Prostate gland (tissue), 2 donors: Measurements from ENCODE around the gene ANXA1. TPM values are rescaled to one million over a fixed set of nuclear protein-coding genes. Genes with fewer than 3 reads are reported as not detected.

ENCODE experiments used
- DNase-seq: peaks from one replicate; pipeline ENCODE4 v3.0.0-alpha.2; 2019; ENCODE audit warnings: low spot score
- H3K27ac ChIP-seq, 2 donors: fragments of 200-600 bp; sonication (generic); 2 replicates each; pipeline ENCODE4 v1.5.1; 2017 to 2019
- H3K27me3 ChIP-seq: fragments of 200-600 bp; sonication (generic); replicated peaks from 2 replicates; pipeline ENCODE4 v1.5.1; 2019; ENCODE audit not compliant: insufficient read depth
- H3K36me3 ChIP-seq, 2 donors: fragments of 200-600 bp; sonication (generic); 1 replicate in 1 of 2; 2 replicates in 1 of 2; pipeline versions ENCODE4 v1.5.1 to v1.8.1; 2017 to 2019
- H3K4me1 ChIP-seq: fragments of 200-600 bp; sonication (generic); replicated peaks from 2 replicates; pipeline ENCODE4 v1.5.1; 2019
- H3K4me3 ChIP-seq, 2 donors: fragments of 200-600 bp; sonication (generic); 2 replicates each; pipeline ENCODE4 v1.5.1; 2017 to 2019
- H3K9me3 ChIP-seq: fragments of 200-600 bp; sonication (generic); 2 replicates; pipeline ENCODE4 v1.5.1; 2017
- POLR2A ChIP-seq: fragments of 450-650 bp; IDR thresholded peaks from one replicate; pipeline ENCODE4 v1.6.1; 2016; ENCODE audit warnings: antibody characterized with exemption, mild to moderate bottlenecking
- POLR2AphosphoS5 ChIP-seq: sonication (generic); formaldehyde crosslinking; IDR thresholded peaks from one replicate; pipeline ENCODE4 v1.6.1; 2017; ENCODE audit warnings: antibody characterized with exemption
- WGBS: methylation state at CpG from one replicate; pipeline ENCODE4 v1.1.5; 2018; 5-methylcytosine and 5-hydroxymethylcytosine counted together
- intact Hi-C: fragments of 100-400 bp; cut with DNase I; formaldehyde crosslinking; loops from one replicate; pipeline ENCODE4 v1.14.2; 2022
- total RNA-seq, 2 donors: library from RNA; depleted of rRNA; stranded (reverse); fragments of >200 nt; gene quantifications; one replicate each; pipeline ENCODE4 v1.1.0, GENCODE V29; 2016
- TF ChIP-seq, protein P1 (sequence below), 4 experiments: fragments of 200-600 bp in 2 of 4; fragments of 450-650 bp in 2 of 4; sonication (generic) in 2 of 4; IDR thresholded peaks; 1 replicate in 3 of 4; 2 replicates in 1 of 4; pipeline ENCODE4 v1.5.1; 2016 to 2019; ENCODE audit warnings: antibody characterized with exemption in 4 of 4, mild to moderate bottlenecking in 2 of 4, moderate library complexity in 2 of 4

The ANXA1 gene
- total RNA-seq, 2 donors from 2014 or later = 65.3 to 341 TPM

DNA sequence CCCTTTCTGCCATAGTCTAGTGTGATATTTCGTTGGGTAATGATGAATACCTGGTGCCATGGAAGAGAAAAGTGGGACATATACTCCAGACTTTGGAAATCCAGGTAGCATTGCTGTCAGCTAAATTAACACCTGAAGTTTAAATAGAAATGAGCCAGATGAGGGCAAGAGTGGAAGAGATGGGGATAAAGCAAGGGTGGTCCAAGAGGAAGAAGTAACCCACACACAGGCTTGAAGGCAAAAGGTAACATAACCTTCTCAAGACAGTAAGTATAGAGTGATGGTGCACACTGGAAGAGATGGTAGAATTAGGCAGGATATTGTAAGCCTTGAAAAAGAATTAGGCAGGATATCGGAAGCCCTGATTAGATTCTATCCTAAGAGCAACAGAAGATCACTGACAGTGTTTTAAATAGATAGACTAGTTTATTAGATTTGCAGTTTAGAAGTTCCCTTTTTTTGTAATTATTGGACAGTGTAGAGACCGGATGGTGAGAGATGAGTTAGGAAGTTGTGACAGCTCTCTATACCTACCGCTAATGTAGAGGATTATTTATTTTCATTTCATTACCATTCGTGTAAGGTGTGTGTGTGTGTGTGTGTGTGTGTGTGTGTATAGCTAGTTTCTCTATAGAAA is 16.8 kb downstream of the ANXA1 start:
- intact Hi-C loops = no loop called here
- Histone ChIP-seq H3K36me3 (peaks cover 0 to 6% of the 10 kb centered on the region in 2 donors), H3K27me3 (no peaks in the 10 kb centered on the region), H3K4me3 (no peak overlapping the region), H3K9me3 (no peaks in the 10 kb centered on the region), H3K4me1 (no peaks in the 10 kb centered on the region), H3K27ac (no peak overlapping the region)
- TF ChIP-seq, protein P1, sequence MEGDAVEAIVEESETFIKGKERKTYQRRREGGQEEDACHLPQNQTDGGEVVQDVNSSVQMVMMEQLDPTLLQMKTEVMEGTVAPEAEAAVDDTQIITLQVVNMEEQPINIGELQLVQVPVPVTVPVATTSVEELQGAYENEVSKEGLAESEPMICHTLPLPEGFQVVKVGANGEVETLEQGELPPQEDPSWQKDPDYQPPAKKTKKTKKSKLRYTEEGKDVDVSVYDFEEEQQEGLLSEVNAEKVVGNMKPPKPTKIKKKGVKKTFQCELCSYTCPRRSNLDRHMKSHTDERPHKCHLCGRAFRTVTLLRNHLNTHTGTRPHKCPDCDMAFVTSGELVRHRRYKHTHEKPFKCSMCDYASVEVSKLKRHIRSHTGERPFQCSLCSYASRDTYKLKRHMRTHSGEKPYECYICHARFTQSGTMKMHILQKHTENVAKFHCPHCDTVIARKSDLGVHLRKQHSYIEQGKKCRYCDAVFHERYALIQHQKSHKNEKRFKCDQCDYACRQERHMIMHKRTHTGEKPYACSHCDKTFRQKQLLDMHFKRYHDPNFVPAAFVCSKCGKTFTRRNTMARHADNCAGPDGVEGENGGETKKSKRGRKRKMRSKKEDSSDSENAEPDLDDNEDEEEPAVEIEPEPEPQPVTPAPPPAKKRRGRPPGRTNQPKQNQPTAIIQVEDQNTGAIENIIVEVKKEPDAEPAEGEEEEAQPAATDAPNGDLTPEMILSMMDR (IDR thresholded peaks at IDR 0.05) = no peak
- no peak for TF ChIP-seq POLR2A
- no peak for TF ChIP-seq POLR2AphosphoS5
- DNase-seq = no peak
- 84% methylated on average over 5 of the region's 5 CpGs for WGBS

DNA sequence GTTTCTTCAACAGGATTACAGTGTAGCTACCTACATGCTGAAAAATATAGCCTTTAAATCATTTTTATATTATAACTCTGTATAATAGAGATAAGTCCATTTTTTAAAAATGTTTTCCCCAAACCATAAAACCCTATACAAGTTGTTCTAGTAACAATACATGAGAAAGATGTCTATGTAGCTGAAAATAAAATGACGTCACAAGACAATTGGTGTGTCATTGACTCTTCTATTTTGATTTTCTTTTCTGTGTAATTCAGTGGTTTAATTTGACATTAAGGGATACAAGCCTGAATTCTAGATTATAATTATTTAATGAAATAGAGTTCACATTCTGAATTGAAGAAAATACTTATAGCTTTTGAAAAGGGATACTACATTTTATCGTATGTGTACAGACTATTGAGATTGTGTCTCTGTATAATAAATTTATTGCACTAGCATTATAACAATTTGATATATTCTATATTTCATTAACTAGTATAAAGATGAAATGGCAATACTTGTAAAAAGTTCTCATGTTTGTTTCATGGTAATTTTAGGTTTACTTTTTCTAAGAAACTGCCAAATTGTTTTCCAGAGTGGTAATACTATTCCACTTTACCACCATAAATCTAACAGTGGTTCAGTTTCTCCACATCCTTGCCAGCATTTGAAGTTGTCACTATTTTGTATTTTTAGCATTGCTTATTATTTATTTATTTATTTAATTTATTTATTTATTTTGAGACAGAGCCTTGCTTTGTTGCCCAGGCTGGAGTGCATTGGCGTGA is 18.7 kb downstream of the ANXA1 start:
- peaks cover 0 to 6% of the 10 kb centered on the region in 2 donors for H3K36me3 ChIP-seq
- no peaks in the 10 kb centered on the region for H3K4me1 ChIP-seq
- intact Hi-C loops = no loop called here
- H3K9me3 ChIP-seq = no peaks in the 10 kb centered on the region
- DNase-seq = no peak
- H3K27me3 ChIP-seq = no peaks in the 10 kb centered on the region
- H3K27ac ChIP-seq = no peak overlapping the region
- WGBS = 97% methylated on average over 3 of the region's 3 CpGs
- TF ChIP-seq POLR2AphosphoS5 (no peak), POLR2A (no peak)
- TF ChIP-seq, protein P1 (IDR thresholded peaks at IDR 0.05) = no peak
- no peak overlapping the region for H3K4me3 ChIP-seq

DNA sequence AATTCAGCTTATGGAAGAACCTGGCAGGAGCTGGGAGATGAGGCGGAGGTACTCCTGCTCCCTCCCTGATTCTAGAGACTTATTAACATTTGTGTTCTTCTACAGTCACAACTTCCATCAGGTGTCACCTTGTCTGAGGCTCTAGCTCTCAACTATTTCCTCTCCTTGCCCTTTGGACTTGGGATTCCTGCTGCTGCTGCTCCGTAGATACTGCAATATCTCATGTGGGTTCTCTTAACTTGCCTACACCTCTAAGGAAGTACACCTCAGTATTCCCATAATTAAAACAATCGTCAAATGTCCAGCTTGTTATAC is 21.2 kb downstream of the ANXA1 start:
- H3K27me3 ChIP-seq = no peaks in the 10 kb centered on the region
- H3K27ac ChIP-seq = no peak overlapping the region
- H3K4me1 ChIP-seq = no peaks in the 10 kb centered on the region
- intact Hi-C loops = no loop called here
- no peaks in the 10 kb centered on the region for H3K9me3 ChIP-seq
- DNase-seq = no peak
- no peaks in the 10 kb centered on the region for H3K36me3 ChIP-seq
- TF ChIP-seq, protein P1 (IDR thresholded peaks at IDR 0.05) = no peak
- TF ChIP-seq POLR2AphosphoS5 (no peak), POLR2A (no peak)
- 72% methylated on average over 3 of the region's 3 CpGs for WGBS
- no peak overlapping the region for H3K4me3 ChIP-seq

DNA sequence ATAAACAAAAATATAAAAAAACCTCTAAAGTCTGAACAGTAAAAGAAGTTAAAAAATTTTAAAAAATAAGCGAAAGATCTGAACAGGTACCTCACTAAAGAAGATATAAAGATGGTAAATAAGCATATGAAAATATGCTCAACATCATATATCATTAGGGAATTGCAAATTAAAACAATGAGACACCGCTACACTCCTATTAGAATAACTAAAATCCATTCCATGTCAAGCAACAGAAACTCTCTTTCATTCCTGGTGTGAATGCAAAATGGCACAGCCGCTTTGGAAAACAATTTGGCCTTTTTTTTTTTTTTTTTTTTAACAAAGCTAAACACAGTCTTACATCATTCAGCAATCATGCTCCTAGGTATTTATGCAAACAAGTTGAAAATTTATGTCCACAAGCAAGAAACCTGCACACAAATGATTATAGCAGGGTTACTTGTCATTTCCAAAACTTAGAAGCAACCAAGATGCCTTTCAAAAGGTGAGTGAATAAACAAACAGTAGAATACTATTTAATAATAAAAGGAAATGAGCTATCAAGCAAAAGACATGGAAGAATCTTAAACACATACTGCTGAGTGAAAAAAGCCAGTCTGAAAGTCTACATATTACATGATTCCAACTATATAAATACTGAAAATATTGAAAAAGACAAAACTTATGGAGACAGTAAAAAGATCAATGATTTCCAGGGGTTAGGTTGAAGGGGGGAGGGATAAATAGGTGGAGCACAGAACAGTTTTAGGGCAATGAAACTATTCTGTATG is 22.1 kb downstream of the ANXA1 start:
- TF ChIP-seq, protein P1 (IDR thresholded peaks at IDR 0.05) = no peak
- TF ChIP-seq POLR2AphosphoS5 = no peak
- no peak for TF ChIP-seq POLR2A
- 81% methylated on average over 3 of the region's 3 CpGs for whole genome bisulfite sequencing
- Histone ChIP-seq H3K27me3 (no peaks in the 10 kb centered on the region), H3K27ac (no peak overlapping the region), H3K36me3 (no peaks in the 10 kb centered on the region), H3K4me1 (no peaks in the 10 kb centered on the region), H3K4me3 (no peak overlapping the region), H3K9me3 (no peaks in the 10 kb centered on the region)
- DNase-seq = no peak
- intact Hi-C loops = no loop called here
